ENCODE data around the gene CACNA1I. TPM values are rescaled to one million over a fixed set of nuclear protein-coding genes. Genes with fewer than 3 reads are reported as not detected.

The CACNA1I gene
- total and polyA plus RNA-seq, 2 donors (not counting 3 experiments of a cell fraction or from before 2014, with no cell fraction given): not detected

DNA sequence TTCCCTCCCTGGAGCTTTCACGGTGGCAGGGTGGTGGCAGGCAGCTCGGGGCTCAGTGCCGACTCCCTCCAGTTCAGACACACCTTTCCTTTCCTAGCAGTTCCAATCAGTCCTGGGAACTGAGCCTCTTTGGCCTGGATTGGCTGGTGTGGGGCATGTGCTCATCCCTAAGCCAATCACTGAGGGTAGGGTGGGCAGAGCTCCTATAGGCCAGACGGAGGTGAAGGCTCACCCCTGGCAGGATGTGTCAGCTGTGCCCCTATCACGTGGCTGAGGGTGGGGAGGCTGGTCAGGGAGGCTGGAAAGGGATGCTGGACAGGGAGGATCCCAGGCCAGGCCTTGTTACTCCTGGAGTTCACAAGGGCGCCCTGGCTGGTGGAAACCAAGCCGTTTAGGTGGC lies 40.2 kb downstream of the CACNA1I start:
- no peaks in the 10 kb centered on the region for H3K9me1 ChIP-seq (replicated peaks; ENCODE audit: control insufficient read depth, extremely low read depth, insufficient read depth, low read length)
- dilution Hi-C loops (cut with MboI; ENCODE audit: extremely low pct_ligation_motif_present, low sequenced_read_pairs) (no loop called here), intact Hi-C loops (cut with micrococcal nuclease) (no loop called here)
- H4K20me1 ChIP-seq (replicated peaks; ENCODE audit: control insufficient read depth, extremely low read depth, insufficient read depth, low read length): no peaks in the 10 kb centered on the region
- no peak overlapping the region for H3K27ac ChIP-seq (ENCODE audit: insufficient read depth, low read depth, low read length)
- H3K9me3 ChIP-seq (replicated peaks; ENCODE audit: control insufficient read depth, insufficient read depth, low read length): no peaks in the 10 kb centered on the region
- no peak for FAIRE-seq
- TF ChIP-seq JUN (IDR thresholded peaks at IDR 0.05; ENCODE audit: borderline replicate concordance, insufficient read depth, insufficient read length, low read depth) (no peak), EZH2 (IDR thresholded peaks at IDR 0.05; ENCODE audit: borderline replicate concordance, low read depth, low read length, severe bottlenecking) (no peak), MYC (IDR thresholded peaks at IDR 0.05; ENCODE audit: low read depth, low read length) (no peak), GATA2 (IDR thresholded peaks at IDR 0.05; ENCODE audit: insufficient read depth, insufficient read length, low read depth, low read length) (no peak), FOS (IDR thresholded peaks at IDR 0.05; ENCODE audit: borderline replicate concordance, insufficient read depth, low read length) (no peak), POLR2AphosphoS5 (IDR thresholded peaks at IDR 0.05; ENCODE audit: insufficient read depth, low read depth, low read length) (no peak), POLR2A (IDR thresholded peaks at IDR 0.05; ENCODE audit: low read depth, low read length) (no peak)
- TF ChIP-seq, protein P1, sequence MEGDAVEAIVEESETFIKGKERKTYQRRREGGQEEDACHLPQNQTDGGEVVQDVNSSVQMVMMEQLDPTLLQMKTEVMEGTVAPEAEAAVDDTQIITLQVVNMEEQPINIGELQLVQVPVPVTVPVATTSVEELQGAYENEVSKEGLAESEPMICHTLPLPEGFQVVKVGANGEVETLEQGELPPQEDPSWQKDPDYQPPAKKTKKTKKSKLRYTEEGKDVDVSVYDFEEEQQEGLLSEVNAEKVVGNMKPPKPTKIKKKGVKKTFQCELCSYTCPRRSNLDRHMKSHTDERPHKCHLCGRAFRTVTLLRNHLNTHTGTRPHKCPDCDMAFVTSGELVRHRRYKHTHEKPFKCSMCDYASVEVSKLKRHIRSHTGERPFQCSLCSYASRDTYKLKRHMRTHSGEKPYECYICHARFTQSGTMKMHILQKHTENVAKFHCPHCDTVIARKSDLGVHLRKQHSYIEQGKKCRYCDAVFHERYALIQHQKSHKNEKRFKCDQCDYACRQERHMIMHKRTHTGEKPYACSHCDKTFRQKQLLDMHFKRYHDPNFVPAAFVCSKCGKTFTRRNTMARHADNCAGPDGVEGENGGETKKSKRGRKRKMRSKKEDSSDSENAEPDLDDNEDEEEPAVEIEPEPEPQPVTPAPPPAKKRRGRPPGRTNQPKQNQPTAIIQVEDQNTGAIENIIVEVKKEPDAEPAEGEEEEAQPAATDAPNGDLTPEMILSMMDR (IDR thresholded peaks at IDR 0.05; ENCODE audit: extremely low read depth in 1 of 2, insufficient read depth in 1 of 2, low read depth in 1 of 2, low read length in 2 of 2): no peak
- TF ChIP-seq, protein P2, sequence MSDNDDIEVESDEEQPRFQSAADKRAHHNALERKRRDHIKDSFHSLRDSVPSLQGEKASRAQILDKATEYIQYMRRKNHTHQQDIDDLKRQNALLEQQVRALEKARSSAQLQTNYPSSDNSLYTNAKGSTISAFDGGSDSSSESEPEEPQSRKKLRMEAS (IDR thresholded peaks at IDR 0.05; ENCODE audit: insufficient read depth, insufficient read length): no peak
- no peaks in the 10 kb centered on the region for H3K36me3 ChIP-seq (ENCODE audit: control insufficient read depth in 2 of 2, extremely low read depth in 1 of 2, insufficient read depth in 2 of 2, low read length in 2 of 2)
- H3K9ac ChIP-seq (replicated peaks; ENCODE audit: extremely low read depth, insufficient read depth, low read length): no peak overlapping the region
- H3K27me3 ChIP-seq (ENCODE audit: control insufficient read depth in 2 of 2, insufficient read depth in 2 of 2, low read length in 2 of 2): peaks cover 0 to 6% of the 10 kb centered on the region in 2 experiments
- no peaks in the 10 kb centered on the region for H3K4me1 ChIP-seq (ENCODE audit: control insufficient read depth, extremely low read depth, insufficient read depth, low read length)
- H2AFZ ChIP-seq (ENCODE audit: low read depth, low read length): no peak overlapping the region
- ChIA-PET POLR2A (no interaction called here), CTCF (no interaction called here)
- no peak for DNase-seq (ENCODE audit: low read depth, low spot score)
- no peak overlapping the region for H3K4me2 ChIP-seq (ENCODE audit: insufficient read depth, low read length)
- no peaks in the 10 kb centered on the region for H3K79me2 ChIP-seq (ENCODE audit: control insufficient read depth, insufficient read depth, low read length)
- H3K4me3 ChIP-seq (replicated peaks in 1 of 3; ENCODE audit: insufficient read depth in 1 of 3, low read depth in 1 of 3, low read length in 3 of 3): no peak overlapping the region
- no TSS peak for BruUV-seq (replicated peaks)
